Sigmoid colon (tissue), 4 donors: ENCODE results near the gene PLEKHM1.
"Not testable (repeated sequence)": the region's sequence is repeated elsewhere in the genome, so short reads cannot be mapped to it uniquely, and the experiment has no call there.

Source experiments
- CTCF ChIP-seq, 4 experiments: fragments of 450-650 bp in 3 of 4; fragments of 200-600 bp in 1 of 4; IDR thresholded peaks; one replicate each; pipeline ENCODE4 v1.5.1; 2016 to 2019; ENCODE audit warnings: antibody characterized with exemption in 4 of 4, mild to moderate bottlenecking in 3 of 4, moderate library complexity in 2 of 4
- POLR2AphosphoS5 ChIP-seq, 4 donors: sonication (generic); formaldehyde crosslinking; IDR thresholded peaks; one replicate each; pipeline ENCODE4 v1.6.1; 2017; ENCODE audit warnings: antibody characterized with exemption in 4 of 4

- not testable (repeated sequence) for TF ChIP-seq POLR2AphosphoS5, CTCF (IDR thresholded peaks at IDR 0.05)
These were observed 45.4 kb downstream of the PLEKHM1 start for GRCh38 chr17:45444856-45445820.
